SH-SY5Y (cell line): ENCODE data around the gene QRSL1.

Experiments
- GATA2 ChIP-seq: IDR thresholded peaks from 2 replicates; pipeline ENCODE4 v1.6.1; 2011; ENCODE audit warnings: mild to moderate bottlenecking, low read depth, low read length
- GATA3 ChIP-seq: IDR thresholded peaks from 2 replicates; pipeline ENCODE4 v1.6.1; 2011; ENCODE audit warnings: low read depth, mild to moderate bottlenecking, low read length, moderate library complexity

GRCh38 chr6:106662458-106662857 is 33.1 kb downstream of the QRSL1 start:
- no peak for TF ChIP-seq GATA2
- no peak for TF ChIP-seq GATA3
